GM10266 (cell line): ENCODE data around the gene F2.

Source experiments
- DNase-seq: peaks from one replicate; pipeline ENCODE4 v3.0.0; 2012; ENCODE audit errors: extremely low spot score
- CTCF ChIP-seq: IDR thresholded peaks from 2 replicates; pipeline ENCODE4 v1.5.1; 2012; ENCODE audit warnings: mild to moderate bottlenecking, low read depth; ENCODE audit not compliant: control insufficient read depth, insufficient read depth; ENCODE audit errors: missing control alignments

The F2 gene

GRCh38 chr11:46726206-46726862 lies 7.3 kb downstream of the F2 start:
- no peak for DNase-seq
- no peak for TF ChIP-seq CTCF

GRCh38 chr11:46727952-46728658 lies 9.1 kb downstream of the F2 start:
- TF ChIP-seq CTCF, result no peak

GRCh38 chr11:46728659-46729040 lies 9.6 kb downstream of the F2 start:
- TF ChIP-seq CTCF, result no peak
- DNase-seq, result no peak

More at GRCh38 chr11:46727952-46728658, 9.1 kb downstream of the F2 start:
- no peak for DNase-seq

GRCh38 chr11:46729110-46730027 lies 10.4 kb downstream of the F2 start:
- no peak for TF ChIP-seq CTCF
- no peak for DNase-seq

- TF ChIP-seq CTCF, result no peak
- DNase-seq, result no peak
Measured at GRCh38 chr11:46731545-46731944, 12.5 kb downstream of the F2 start.

- DNase-seq, result no peak
- no peak for TF ChIP-seq CTCF
Measured at GRCh38 chr11:46733234-46733633, 14.2 kb downstream of the F2 start.
